Neural cell (in vitro differentiated cells): ENCODE data around the gene DMRT2. TPM values are rescaled to one million over a fixed set of nuclear protein-coding genes. Genes with fewer than 3 reads are reported as not detected.

ENCODE experiments used
- H2AFZ ChIP-seq: fragments of 200-600, 300-800 bp; sonication (generic), shearing (Covaris generic); 2 replicates; pipeline ENCODE4 v1.6.0; 2014; ENCODE audit warnings: low read depth, mild to moderate bottlenecking, antibody characterized with exemption, low read length, moderate library complexity
- H3F3A ChIP-seq: fragments of 200-600 bp; shearing (Covaris generic); 2 replicates; pipeline ENCODE4 v1.6.1; 2016; ENCODE audit warnings: mild to moderate bottlenecking, moderate library complexity, mixed read lengths, antibody characterized with exemption, low read length; ENCODE audit not compliant: insufficient read depth, poor library complexity, severe bottlenecking
- H3K27ac ChIP-seq: fragments of 200-600, 300-800 bp; sonication (generic), shearing (Covaris generic); 2 replicates; pipeline ENCODE4 v1.5.1; 2014; ENCODE audit warnings: mild to moderate bottlenecking, low read length, moderate library complexity
- H3K27me3 ChIP-seq: fragments of 300-800, 200-600 bp; sonication (generic), shearing (Covaris generic); 2 replicates; pipeline ENCODE4 v1.6.0; 2014; ENCODE audit warnings: mild to moderate bottlenecking, low read depth, low read length, moderate library complexity; ENCODE audit not compliant: insufficient read depth
- H3K36me3 ChIP-seq: fragments of 300-800, 200-600 bp; sonication (generic), shearing (Covaris generic); 2 replicates; pipeline ENCODE4 v1.5.1; 2014; ENCODE audit warnings: mild to moderate bottlenecking, antibody characterized with exemption, low read length, moderate library complexity; ENCODE audit not compliant: insufficient read depth
- H3K4me2 ChIP-seq: fragments of 300-800, 200-600 bp; sonication (generic), shearing (Covaris generic); 2 replicates; pipeline ENCODE4 v1.6.0; 2014; ENCODE audit warnings: mild to moderate bottlenecking, low read length
- H3K4me3 ChIP-seq: fragments of 300-800, 200-600 bp; sonication (generic), shearing (Covaris generic); 2 replicates; pipeline ENCODE4 v1.5.1; 2014; ENCODE audit warnings: mild to moderate bottlenecking, low read length, moderate library complexity
- H3K79me2 ChIP-seq: fragments of 200-600 bp; shearing (Covaris generic); replicated peaks from 2 replicates; pipeline ENCODE4 v1.6.0; 2014; ENCODE audit warnings: mild to moderate bottlenecking, low read length, moderate library complexity; ENCODE audit not compliant: insufficient read depth
- H3K9ac ChIP-seq: fragments of 300-800, 200-600 bp; sonication (generic), shearing (Covaris generic); 2 replicates; pipeline ENCODE4 v1.6.1; 2016; ENCODE audit warnings: mild to moderate bottlenecking, low read length, mixed read lengths
- H3K9me2 ChIP-seq: fragments of 200-600 bp; shearing (Covaris generic); 2 replicates; pipeline ENCODE4 v1.6.1; 2016; ENCODE audit warnings: mild to moderate bottlenecking, low read length, mixed read lengths; ENCODE audit not compliant: insufficient read depth
- H3K9me3 ChIP-seq: fragments of 200-600, 300-800 bp; sonication (generic), shearing (Covaris generic); 2 replicates; pipeline ENCODE4 v1.6.1; 2016; ENCODE audit warnings: mild to moderate bottlenecking, mixed run types, low read length, moderate library complexity, mixed read lengths
- H4K20me1 ChIP-seq: fragments of 200-600 bp; shearing (Covaris generic); 2 replicates; pipeline ENCODE4 v1.6.1; 2016; ENCODE audit warnings: mild to moderate bottlenecking, mixed run types; ENCODE audit not compliant: insufficient read depth
- CTCF ChIP-seq: fragments of 450-650 bp; IDR thresholded peaks from 2 replicates; pipeline ENCODE4 v1.5.1; 2014; ENCODE audit warnings: antibody characterized with exemption, mild to moderate bottlenecking, moderate library complexity; ENCODE audit not compliant: poor library complexity, severe bottlenecking
- EP300 ChIP-seq: fragments of 450-650 bp; conservative IDR thresholded peaks from 2 replicates; pipeline ENCODE4 v1.6.1; 2014; ENCODE audit warnings: antibody characterized with exemption, mild to moderate bottlenecking, moderate library complexity; ENCODE audit not compliant: poor library complexity, severe bottlenecking
- EZH2 ChIP-seq: fragments of 200-600, 300-800 bp; shearing (Covaris generic), sonication (generic); IDR thresholded peaks from 2 replicates; pipeline ENCODE4 v1.6.1; 2014; ENCODE audit warnings: antibody characterized with exemption, low read length, borderline replicate concordance, mild to moderate bottlenecking; ENCODE audit not compliant: insufficient read depth, poor library complexity, severe bottlenecking
- MXI1 ChIP-seq: fragments of 450-650 bp; conservative IDR thresholded peaks from 2 replicates; pipeline ENCODE4 v1.6.1; 2014; ENCODE audit warnings: antibody characterized with exemption, mild to moderate bottlenecking; ENCODE audit not compliant: poor library complexity, severe bottlenecking
- POLR2AphosphoS5 ChIP-seq: IDR thresholded peaks from 2 replicates; pipeline ENCODE4 v1.6.1; 2012
- RAD21 ChIP-seq: fragments of 450-650 bp; conservative IDR thresholded peaks from 2 replicates; pipeline ENCODE4 v1.6.1; 2014; ENCODE audit warnings: antibody characterized with exemption, mild to moderate bottlenecking, moderate library complexity
- REST ChIP-seq: IDR thresholded peaks from 2 replicates; pipeline ENCODE4 v1.6.1; 2012; ENCODE audit warnings: borderline replicate concordance
- SMC3 ChIP-seq: fragments of 450-650 bp; conservative IDR thresholded peaks from 2 replicates; pipeline ENCODE4 v1.6.1; 2014; ENCODE audit warnings: antibody characterized with exemption, mild to moderate bottlenecking, moderate library complexity; ENCODE audit not compliant: poor library complexity
- TAF1 ChIP-seq: IDR thresholded peaks from 2 replicates; pipeline ENCODE4 v1.6.1; 2012; ENCODE audit warnings: low read depth
- polyA plus RNA-seq: library from polyadenylated mRNA; depleted of rRNA; stranded (reverse); fragments of >200 nt; gene quantifications from 2 replicates; pipeline ENCODE4 v1.2.3, GENCODE V29; 2014

Gene DMRT2
- polyA plus RNA-seq, 1 donor from 2014 or later, result 0.20 TPM

- Histone ChIP-seq H3F3A (no peaks in the 10 kb centered on the region), H3K36me3 (no peaks in the 10 kb centered on the region), H3K4me2 (no peak overlapping the region), H3K9ac (no peak overlapping the region), H4K20me1 (no peaks in the 10 kb centered on the region), H3K4me3 (no peak overlapping the region), H3K79me2 (no peaks in the 10 kb centered on the region), H3K27ac (no peak overlapping the region), H3K27me3 (peaks cover 56% of the 10 kb centered on the region), H3K9me3 (peaks cover 5% of the 10 kb centered on the region), H2AFZ (no peak overlapping the region), H3K9me2 (no peaks in the 10 kb centered on the region)
- no peak for TF ChIP-seq SMC3
- no peak for TF ChIP-seq EP300
- TF ChIP-seq CTCF, result no peak
Observed at GRCh38 chr9:1044643-1045042, 5.5 kb upstream of the DMRT2 start.

GRCh38 chr9:1046639-1047572, 3.3 kb upstream of the DMRT2 start:
- Histone ChIP-seq H3F3A (no peaks in the 10 kb centered on the region), H4K20me1 (no peaks in the 10 kb centered on the region), H3K36me3 (no peaks in the 10 kb centered on the region), H3K27me3 (peaks cover 62% of the 10 kb centered on the region), H3K9me2 (no peaks in the 10 kb centered on the region), H3K79me2 (no peaks in the 10 kb centered on the region), H2AFZ (no peak overlapping the region), H3K9me3 (peaks cover 5% of the 10 kb centered on the region), H3K27ac (no peak overlapping the region), H3K4me2 (no peak overlapping the region), H3K4me3 (no peak overlapping the region), H3K9ac (no peak overlapping the region)
- TF ChIP-seq EP300 (no peak), MXI1 (no peak), REST (no peak), CTCF (no peak), TAF1 (no peak), POLR2AphosphoS5 (no peak), RAD21 (no peak), SMC3 (no peak), EZH2 (no peak)
